GM23338 (cell line): ENCODE results near the gene PRDX6. TPM values are rescaled to one million over a fixed set of nuclear protein-coding genes. Genes with fewer than 3 reads are reported as not detected.

Experiments used
- ATAC-seq: fragments of 200-7000 bp; cut with Tn5 transposase; 3 replicates; pipeline ENCODE4 v1.9.1; 2020
- DNase-seq: peaks from one replicate; pipeline ENCODE4 v3.0.0-alpha.2; 2015; ENCODE audit warnings: low spot score
- H2AFZ ChIP-seq: fragments of 200-600 bp; sonication (generic); 2 replicates; pipeline ENCODE4 v1.8.0; 2016; ENCODE audit warnings: antibody characterized with exemption, mild to moderate bottlenecking, moderate library complexity
- H3F3A ChIP-seq: fragments of 200-600 bp; sonication (generic); replicated peaks from 2 replicates; pipeline ENCODE4 v1.8.0; 2017; ENCODE audit warnings: antibody characterized with exemption, mixed run types, low read depth
- H3K27ac ChIP-seq: fragments of 200-600 bp; sonication (generic); 2 replicates; pipeline ENCODE4 v1.6.1; 2016; ENCODE audit warnings: low read depth
- H3K27me3 ChIP-seq: fragments of 200-600 bp; sonication (generic); 2 replicates; pipeline ENCODE4 v1.8.0; 2016; ENCODE audit warnings: mild to moderate bottlenecking, mixed run types, moderate library complexity; ENCODE audit not compliant: insufficient read depth
- H3K36me3 ChIP-seq: fragments of 200-600 bp; sonication (generic); 2 replicates; pipeline ENCODE4 v1.8.0; 2016; ENCODE audit warnings: mild to moderate bottlenecking; ENCODE audit not compliant: insufficient read depth
- H3K4me1 ChIP-seq: fragments of 200-600 bp; sonication (generic); 2 replicates; pipeline ENCODE4 v1.8.0; 2016; ENCODE audit warnings: mild to moderate bottlenecking, moderate library complexity; ENCODE audit not compliant: insufficient read depth
- H3K4me2 ChIP-seq: fragments of 200-600 bp; sonication (generic); 2 replicates; pipeline ENCODE4 v1.7.1; 2017; ENCODE audit warnings: mixed run types
- H3K4me3 ChIP-seq: fragments of 200-600 bp; sonication (generic); 2 replicates; pipeline ENCODE4 v1.6.1; 2016; ENCODE audit warnings: mixed run types
- H3K79me2 ChIP-seq: fragments of 200-600 bp; sonication (generic); replicated peaks from 2 replicates; pipeline ENCODE4 v1.8.0; 2017; ENCODE audit warnings: mild to moderate bottlenecking; ENCODE audit not compliant: insufficient read depth
- H3K9me2 ChIP-seq: fragments of 200-600 bp; sonication (generic); 2 replicates; pipeline ENCODE4 v1.8.0; 2017; ENCODE audit not compliant: insufficient read depth
- H4K20me1 ChIP-seq: fragments of 200-600 bp; sonication (generic); replicated peaks from 2 replicates; pipeline ENCODE4 v1.8.0; 2017; ENCODE audit warnings: mild to moderate bottlenecking; ENCODE audit not compliant: insufficient read depth
- H3K27ac Mint-ChIP-seq: 2 replicates; pipeline ENCODE4 v1.8.0; 2020; ENCODE audit warnings: inconsistent platforms, mild to moderate bottlenecking, moderate library complexity, mixed read lengths
- H3K27me3 Mint-ChIP-seq: 3 replicates; pipeline ENCODE4 v1.8.0; 2022; ENCODE audit warnings: low read depth, mild to moderate bottlenecking, moderate library complexity, mixed read lengths, inconsistent platforms; ENCODE audit not compliant: insufficient read depth, poor library complexity
- H3K36me3 Mint-ChIP-seq: 3 replicates; pipeline ENCODE4 v1.8.0; 2021; ENCODE audit warnings: low read depth, mild to moderate bottlenecking, inconsistent platforms, moderate library complexity, mixed read lengths
- H3K4me1 Mint-ChIP-seq: 3 replicates; pipeline ENCODE4 v1.8.0; 2020; ENCODE audit warnings: mild to moderate bottlenecking, inconsistent platforms, mixed read lengths
- H3K4me3 Mint-ChIP-seq: 3 replicates; pipeline ENCODE4 v1.8.0; 2021; ENCODE audit warnings: moderate library complexity, mild to moderate bottlenecking, inconsistent platforms, mixed read lengths
- H3K9me3 Mint-ChIP-seq: 3 replicates; pipeline ENCODE4 v1.8.0; 2020; ENCODE audit warnings: moderate library complexity, mild to moderate bottlenecking, inconsistent platforms, mixed read lengths
- EZH2 ChIP-seq: fragments of 200-600 bp; sonication (generic); IDR thresholded peaks from one replicate; pipeline ENCODE4 v1.8.0; 2017; ENCODE audit warnings: antibody characterized with exemption, mild to moderate bottlenecking, low read depth; ENCODE audit not compliant: unreplicated experiment
- POLR2AphosphoS5 ChIP-seq: IDR thresholded peaks from 2 replicates; pipeline ENCODE4 v1.6.1; 2016; ENCODE audit warnings: antibody characterized with exemption, low read depth
- STAT1 ChIP-seq: IDR thresholded peaks from one replicate; pipeline ENCODE4 v1.6.1; 2016; ENCODE audit warnings: antibody characterized with exemption; ENCODE audit not compliant: unreplicated experiment
- ZNF114 ChIP-seq: fragments of 250-450 bp; sonication (Bioruptor Pico); IDR thresholded peaks from 2 replicates; pipeline ENCODE4 v1.5.0; 2020; ENCODE audit warnings: mild to moderate bottlenecking, moderate library complexity
- ZNF331 ChIP-seq: fragments of 250-450 bp; sonication (Bioruptor Pico); IDR thresholded peaks from 2 replicates; pipeline ENCODE4 v1.5.0; 2020; ENCODE audit warnings: low read depth, mild to moderate bottlenecking, moderate library complexity
- polyA plus RNA-seq: library from polyadenylated mRNA; unstranded; fragments of >200 nt; fragmentation: Nextera tagmentation; extraction: Ambion mirVana; gene quantifications from 2 replicates; pipeline ENCODE4 v1.2.1, GENCODE V29; 2016
- total RNA-seq: library from RNA; depleted of rRNA; stranded (reverse); fragments of >200 nt; shearing (Covaris generic); gene quantifications from 2 replicates; pipeline ENCODE4 v1.2.3, GENCODE V29; 2014
- TF ChIP-seq, protein P1 (sequence below): IDR thresholded peaks from 2 replicates; pipeline ENCODE4 v1.6.1; 2016; ENCODE audit warnings: antibody characterized with exemption
- TF ChIP-seq, protein P2 (sequence below), 2 experiments: fragments of 200-600 bp in 1 of 2; sonication (generic) in 1 of 2; conservative IDR thresholded peaks; 2 replicates each; pipeline versions ENCODE4 v1.5.1 to v1.6.1; 2016 to 2017; ENCODE audit warnings: antibody characterized with exemption in 2 of 2, low read depth in 2 of 2, mild to moderate bottlenecking in 2 of 2, moderate library complexity in 1 of 2
- TF ChIP-seq, protein P3 (sequence below): IDR thresholded peaks from one replicate; pipeline ENCODE4 v1.6.1; 2018; ENCODE audit warnings: antibody characterized with exemption; ENCODE audit not compliant: unreplicated experiment

The PRDX6 gene
- total and polyA plus RNA-seq, 2 experiments from 2014 or later: 516 to 746 TPM

DNA sequence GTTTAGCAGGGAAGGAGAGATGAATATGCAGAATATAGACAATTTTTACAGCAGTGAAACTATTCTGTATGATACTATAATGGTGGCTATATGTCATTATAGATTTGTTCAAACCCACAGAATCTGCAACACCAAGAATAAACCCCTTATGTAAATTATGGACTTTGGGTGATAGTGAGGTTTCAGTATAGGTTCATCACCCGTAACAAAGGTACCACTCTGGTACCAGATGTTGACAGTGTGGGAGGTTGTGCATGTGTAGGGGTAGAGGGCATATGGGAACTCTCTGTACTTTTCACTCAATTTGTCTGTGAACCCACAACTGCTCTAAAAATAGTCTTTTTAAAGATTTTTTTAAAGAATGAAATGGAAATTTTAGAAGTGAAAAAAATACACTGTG is 29.9 kb upstream of the PRDX6 start:
- H3K4me3 ChIP-seq: no peak overlapping the region
- Mint-ChIP-seq H3K4me3 (no peak overlapping the region), H3K36me3 (peaks cover 53% of the 10 kb centered on the region), H3K27me3 (peaks cover 3% of the 10 kb centered on the region), H3K9me3 (peaks cover 33% of the 10 kb centered on the region), H3K4me1 (peaks cover 28% of the 10 kb centered on the region), H3K27ac (no peak overlapping the region)
- no peaks in the 10 kb centered on the region for H4K20me1 ChIP-seq
- peak overlapping the region; percentile 91; the same call in 1 of the 2 replicates for H3K27ac ChIP-seq
- 0 out of 2 replicates have a peak, but pooled peaks cover 6% of the 10 kb centered on the region for H3F3A ChIP-seq
- no peak for ATAC-seq
- H3K36me3 ChIP-seq: peaks cover 15% of the 10 kb centered on the region
- no peak overlapping the region for H2AFZ ChIP-seq
- no peaks in the 10 kb centered on the region for H3K9me2 ChIP-seq
- TF ChIP-seq, protein P1, sequence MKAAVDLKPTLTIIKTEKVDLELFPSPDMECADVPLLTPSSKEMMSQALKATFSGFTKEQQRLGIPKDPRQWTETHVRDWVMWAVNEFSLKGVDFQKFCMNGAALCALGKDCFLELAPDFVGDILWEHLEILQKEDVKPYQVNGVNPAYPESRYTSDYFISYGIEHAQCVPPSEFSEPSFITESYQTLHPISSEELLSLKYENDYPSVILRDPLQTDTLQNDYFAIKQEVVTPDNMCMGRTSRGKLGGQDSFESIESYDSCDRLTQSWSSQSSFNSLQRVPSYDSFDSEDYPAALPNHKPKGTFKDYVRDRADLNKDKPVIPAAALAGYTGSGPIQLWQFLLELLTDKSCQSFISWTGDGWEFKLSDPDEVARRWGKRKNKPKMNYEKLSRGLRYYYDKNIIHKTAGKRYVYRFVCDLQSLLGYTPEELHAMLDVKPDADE: no peak
- no peaks in the 10 kb centered on the region for H3K27me3 ChIP-seq
- no peak overlapping the region for H3K4me2 ChIP-seq
- no peak for DNase-seq
- H3K4me1 ChIP-seq: peaks cover 47% of the 10 kb centered on the region
- peaks cover 49% of the 10 kb centered on the region for H3K79me2 ChIP-seq

DNA sequence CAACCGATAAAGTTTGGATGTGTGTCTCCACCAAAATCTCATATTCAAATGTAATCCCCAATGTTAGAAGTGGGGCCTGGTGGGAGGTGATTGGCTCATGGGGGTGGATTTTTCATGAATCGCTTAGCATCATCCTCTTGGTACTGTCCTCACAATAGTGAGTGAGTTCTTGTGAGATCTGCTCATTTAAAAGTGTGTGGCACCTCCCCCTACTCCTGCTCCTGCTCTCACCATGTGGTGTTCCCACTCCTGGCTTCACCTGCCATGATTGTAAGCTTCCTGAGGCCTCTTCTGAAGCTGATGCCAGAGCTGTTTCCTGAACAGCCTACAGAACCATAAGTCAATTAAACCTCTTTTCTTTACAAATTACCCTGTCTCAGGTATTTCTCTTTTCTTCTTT is 28.2 kb upstream of the PRDX6 start:
- H3K4me1 ChIP-seq: peaks cover 43% of the 10 kb centered on the region
- peaks cover 33% of the 10 kb centered on the region for H3K9me3 Mint-ChIP-seq
- H3K36me3 Mint-ChIP-seq: peaks cover 47% of the 10 kb centered on the region
- H3K27ac Mint-ChIP-seq: peak overlapping the region; percentile 93
- peaks cover 1% of the 10 kb centered on the region for H3K27me3 Mint-ChIP-seq
- H3K4me3 ChIP-seq: no peak overlapping the region
- ATAC-seq (peak; percentile 88), DNase-seq (peak; percentile 47)
- H2AFZ ChIP-seq: no peak overlapping the region
- H3F3A ChIP-seq: 0 out of 2 replicates have a peak, but pooled peaks cover 6% of the 10 kb centered on the region
- H3K4me3 Mint-ChIP-seq: no peak overlapping the region
- H3K79me2 ChIP-seq: peaks cover 48% of the 10 kb centered on the region
- no peaks in the 10 kb centered on the region for H3K9me2 ChIP-seq
- peak overlapping the region; percentile 37; the same call in 1 of the 2 replicates for H3K4me2 ChIP-seq
- no peaks in the 10 kb centered on the region for H4K20me1 ChIP-seq
- H3K27ac ChIP-seq: peak overlapping the region; percentile 98
- peaks cover 26% of the 10 kb centered on the region for H3K4me1 Mint-ChIP-seq
- H3K27me3 ChIP-seq: no peaks in the 10 kb centered on the region
- H3K36me3 ChIP-seq: peaks cover 15% of the 10 kb centered on the region
- TF ChIP-seq, protein P1: no peak
- TF ChIP-seq, protein P2, sequence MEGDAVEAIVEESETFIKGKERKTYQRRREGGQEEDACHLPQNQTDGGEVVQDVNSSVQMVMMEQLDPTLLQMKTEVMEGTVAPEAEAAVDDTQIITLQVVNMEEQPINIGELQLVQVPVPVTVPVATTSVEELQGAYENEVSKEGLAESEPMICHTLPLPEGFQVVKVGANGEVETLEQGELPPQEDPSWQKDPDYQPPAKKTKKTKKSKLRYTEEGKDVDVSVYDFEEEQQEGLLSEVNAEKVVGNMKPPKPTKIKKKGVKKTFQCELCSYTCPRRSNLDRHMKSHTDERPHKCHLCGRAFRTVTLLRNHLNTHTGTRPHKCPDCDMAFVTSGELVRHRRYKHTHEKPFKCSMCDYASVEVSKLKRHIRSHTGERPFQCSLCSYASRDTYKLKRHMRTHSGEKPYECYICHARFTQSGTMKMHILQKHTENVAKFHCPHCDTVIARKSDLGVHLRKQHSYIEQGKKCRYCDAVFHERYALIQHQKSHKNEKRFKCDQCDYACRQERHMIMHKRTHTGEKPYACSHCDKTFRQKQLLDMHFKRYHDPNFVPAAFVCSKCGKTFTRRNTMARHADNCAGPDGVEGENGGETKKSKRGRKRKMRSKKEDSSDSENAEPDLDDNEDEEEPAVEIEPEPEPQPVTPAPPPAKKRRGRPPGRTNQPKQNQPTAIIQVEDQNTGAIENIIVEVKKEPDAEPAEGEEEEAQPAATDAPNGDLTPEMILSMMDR (conservative IDR thresholded peaks at IDR 0.05; ENCODE audit: low read depth in 2 of 2): no peak
- no peak for TF ChIP-seq ZNF331 (CRISPR knock-in tag)
- TF ChIP-seq EZH2: no peak
- TF ChIP-seq STAT1: no peak
- TF ChIP-seq, protein P3, sequence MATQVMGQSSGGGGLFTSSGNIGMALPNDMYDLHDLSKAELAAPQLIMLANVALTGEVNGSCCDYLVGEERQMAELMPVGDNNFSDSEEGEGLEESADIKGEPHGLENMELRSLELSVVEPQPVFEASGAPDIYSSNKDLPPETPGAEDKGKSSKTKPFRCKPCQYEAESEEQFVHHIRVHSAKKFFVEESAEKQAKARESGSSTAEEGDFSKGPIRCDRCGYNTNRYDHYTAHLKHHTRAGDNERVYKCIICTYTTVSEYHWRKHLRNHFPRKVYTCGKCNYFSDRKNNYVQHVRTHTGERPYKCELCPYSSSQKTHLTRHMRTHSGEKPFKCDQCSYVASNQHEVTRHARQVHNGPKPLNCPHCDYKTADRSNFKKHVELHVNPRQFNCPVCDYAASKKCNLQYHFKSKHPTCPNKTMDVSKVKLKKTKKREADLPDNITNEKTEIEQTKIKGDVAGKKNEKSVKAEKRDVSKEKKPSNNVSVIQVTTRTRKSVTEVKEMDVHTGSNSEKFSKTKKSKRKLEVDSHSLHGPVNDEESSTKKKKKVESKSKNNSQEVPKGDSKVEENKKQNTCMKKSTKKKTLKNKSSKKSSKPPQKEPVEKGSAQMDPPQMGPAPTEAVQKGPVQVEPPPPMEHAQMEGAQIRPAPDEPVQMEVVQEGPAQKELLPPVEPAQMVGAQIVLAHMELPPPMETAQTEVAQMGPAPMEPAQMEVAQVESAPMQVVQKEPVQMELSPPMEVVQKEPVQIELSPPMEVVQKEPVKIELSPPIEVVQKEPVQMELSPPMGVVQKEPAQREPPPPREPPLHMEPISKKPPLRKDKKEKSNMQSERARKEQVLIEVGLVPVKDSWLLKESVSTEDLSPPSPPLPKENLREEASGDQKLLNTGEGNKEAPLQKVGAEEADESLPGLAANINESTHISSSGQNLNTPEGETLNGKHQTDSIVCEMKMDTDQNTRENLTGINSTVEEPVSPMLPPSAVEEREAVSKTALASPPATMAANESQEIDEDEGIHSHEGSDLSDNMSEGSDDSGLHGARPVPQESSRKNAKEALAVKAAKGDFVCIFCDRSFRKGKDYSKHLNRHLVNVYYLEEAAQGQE: no peak
- no peak for TF ChIP-seq POLR2AphosphoS5
- TF ChIP-seq ZNF114 (CRISPR knock-in tag): no peak
